HFF-Myc (cell line): ENCODE measurements around the gene FOXS1.

Source experiments
- DNase-seq: peaks from one replicate; pipeline ENCODE4 v3.0.0-alpha.2; 2011; ENCODE audit warnings: low read depth; ENCODE audit errors: extremely low read depth
- H3K4me3 ChIP-seq: replicated peaks from 2 replicates; pipeline ENCODE4 v1.5.1; 2011; ENCODE audit warnings: low read depth, mild to moderate bottlenecking, control low read depth, low read length
- CTCF ChIP-seq: IDR thresholded peaks from 2 replicates; pipeline ENCODE4 v1.5.1; 2012; ENCODE audit warnings: mild to moderate bottlenecking, low read depth, low read length, control low read depth; ENCODE audit errors: missing control alignments

Gene FOXS1

GRCh38 chr20:31808481-31808880 lies 36.9 kb downstream of the FOXS1 start:
- no peak for DNase-seq
- H3K4me3 ChIP-seq: no peak overlapping the region
- no peak for TF ChIP-seq CTCF

- no peak for DNase-seq
- no peak for TF ChIP-seq CTCF
- no peak overlapping the region for H3K4me3 ChIP-seq
Measured at GRCh38 chr20:31806564-31807355, 38.6 kb downstream of the FOXS1 start.

- no peak for TF ChIP-seq CTCF
- H3K4me3 ChIP-seq: no peak overlapping the region
- no peak for DNase-seq
Measured at GRCh38 chr20:31803552-31804291, 41.7 kb downstream of the FOXS1 start.

- TF ChIP-seq CTCF: no peak
- no peak overlapping the region for H3K4me3 ChIP-seq
- no peak for DNase-seq
Measured at GRCh38 chr20:31801508-31801907, 43.9 kb downstream of the FOXS1 start.

- no peak for TF ChIP-seq CTCF
- H3K4me3 ChIP-seq: no peak overlapping the region
- DNase-seq: no peak
Measured at GRCh38 chr20:31797364-31797763, 48.0 kb downstream of the FOXS1 start.
